GM12874 (cell line): ENCODE data around the gene ADTRP.

Experiments
- TF ChIP-seq, protein P1 (sequence below): IDR thresholded peaks from 2 replicates; pipeline ENCODE4 v1.5.1; 2011; ENCODE audit warnings: low read depth, mild to moderate bottlenecking, control low read depth, low read length, moderate library complexity; ENCODE audit not compliant: insufficient read depth

Gene ADTRP

DNA sequence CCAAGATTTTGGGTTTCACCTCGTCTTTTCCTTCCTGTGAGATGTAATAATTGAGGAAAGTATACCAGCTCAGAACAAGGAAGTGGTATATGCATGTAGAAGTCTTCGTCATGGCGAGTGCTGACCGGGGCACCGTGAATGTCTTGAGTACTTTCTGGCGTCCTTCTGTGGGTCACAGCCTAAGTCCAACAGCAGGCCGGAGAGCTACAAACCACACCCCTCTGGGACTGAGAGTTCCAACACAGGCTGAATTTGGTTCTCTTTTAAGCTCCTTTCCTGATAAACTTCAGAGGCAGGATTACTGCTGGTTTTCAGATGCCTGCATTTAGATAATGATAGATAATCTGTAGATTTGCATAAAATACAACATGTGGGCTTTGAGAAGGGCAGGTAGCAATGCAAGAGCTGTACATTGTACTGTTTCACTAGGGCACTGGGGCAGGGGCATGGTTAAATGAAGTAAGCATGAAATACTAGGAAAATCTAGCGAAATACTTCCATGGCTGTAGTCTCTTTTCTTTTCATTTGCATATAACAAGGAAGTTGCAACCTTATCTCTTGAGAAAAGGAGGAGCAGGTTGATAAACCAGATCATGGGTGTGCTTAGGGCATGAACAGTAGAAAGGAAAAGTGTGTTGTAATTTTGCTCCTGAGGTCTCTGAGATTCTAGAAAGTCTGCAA, at the start of gene ADTRP:
TSS of gene ADTRP (minus strand) at position 156 of the 681 bp plus-strand sequence. CDS start at position 112, 44 bp downstream.
- TF ChIP-seq, protein P1, sequence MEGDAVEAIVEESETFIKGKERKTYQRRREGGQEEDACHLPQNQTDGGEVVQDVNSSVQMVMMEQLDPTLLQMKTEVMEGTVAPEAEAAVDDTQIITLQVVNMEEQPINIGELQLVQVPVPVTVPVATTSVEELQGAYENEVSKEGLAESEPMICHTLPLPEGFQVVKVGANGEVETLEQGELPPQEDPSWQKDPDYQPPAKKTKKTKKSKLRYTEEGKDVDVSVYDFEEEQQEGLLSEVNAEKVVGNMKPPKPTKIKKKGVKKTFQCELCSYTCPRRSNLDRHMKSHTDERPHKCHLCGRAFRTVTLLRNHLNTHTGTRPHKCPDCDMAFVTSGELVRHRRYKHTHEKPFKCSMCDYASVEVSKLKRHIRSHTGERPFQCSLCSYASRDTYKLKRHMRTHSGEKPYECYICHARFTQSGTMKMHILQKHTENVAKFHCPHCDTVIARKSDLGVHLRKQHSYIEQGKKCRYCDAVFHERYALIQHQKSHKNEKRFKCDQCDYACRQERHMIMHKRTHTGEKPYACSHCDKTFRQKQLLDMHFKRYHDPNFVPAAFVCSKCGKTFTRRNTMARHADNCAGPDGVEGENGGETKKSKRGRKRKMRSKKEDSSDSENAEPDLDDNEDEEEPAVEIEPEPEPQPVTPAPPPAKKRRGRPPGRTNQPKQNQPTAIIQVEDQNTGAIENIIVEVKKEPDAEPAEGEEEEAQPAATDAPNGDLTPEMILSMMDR: no peak

DNA sequence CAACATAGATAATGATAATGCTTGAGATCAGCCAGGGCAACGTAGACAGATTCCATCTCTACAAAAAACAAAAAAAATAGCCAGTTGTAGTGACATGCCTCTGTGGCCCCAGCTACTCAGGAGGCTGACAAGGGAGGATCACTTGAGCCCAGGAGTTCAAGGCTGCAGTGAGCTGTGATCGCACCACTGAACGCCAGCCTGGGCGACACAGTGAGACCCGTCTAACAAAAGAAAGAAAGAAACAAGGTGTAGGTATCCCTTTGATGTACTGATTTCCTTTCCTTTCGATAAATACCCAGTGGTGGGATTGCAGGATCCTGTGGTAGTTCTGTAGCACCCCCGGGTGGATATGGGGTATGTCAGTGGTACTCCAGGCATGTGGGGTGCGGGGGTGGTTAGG, 48.2 kb upstream of the ADTRP start:
- TF ChIP-seq, protein P1: no peak

DNA sequence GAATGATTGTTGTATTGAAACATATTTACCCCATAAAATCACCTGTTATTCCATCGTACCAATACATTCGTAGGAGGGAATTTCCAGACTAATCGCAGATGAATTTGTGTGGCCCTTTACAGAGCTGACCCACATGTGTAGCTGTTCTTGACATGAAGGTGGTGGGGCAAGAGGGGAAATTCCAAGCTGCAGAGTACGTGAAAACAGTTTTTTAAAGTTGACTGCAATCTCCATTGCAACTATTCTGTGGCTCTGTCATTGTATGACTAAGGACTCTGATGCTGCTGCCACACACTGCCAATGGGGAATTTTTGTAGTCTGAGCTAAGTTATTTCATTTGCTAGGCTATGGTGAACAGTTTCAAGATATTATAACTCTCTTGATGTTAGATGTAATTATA, 46.4 kb upstream of the ADTRP start:
- TF ChIP-seq, protein P1: no peak

GRCh38 chr6:11822346-11822745, 43.7 kb upstream of the ADTRP start:
- TF ChIP-seq, protein P1: 0 out of 2 replicates have a peak, but pooled peaks have one; percentile 7

DNA sequence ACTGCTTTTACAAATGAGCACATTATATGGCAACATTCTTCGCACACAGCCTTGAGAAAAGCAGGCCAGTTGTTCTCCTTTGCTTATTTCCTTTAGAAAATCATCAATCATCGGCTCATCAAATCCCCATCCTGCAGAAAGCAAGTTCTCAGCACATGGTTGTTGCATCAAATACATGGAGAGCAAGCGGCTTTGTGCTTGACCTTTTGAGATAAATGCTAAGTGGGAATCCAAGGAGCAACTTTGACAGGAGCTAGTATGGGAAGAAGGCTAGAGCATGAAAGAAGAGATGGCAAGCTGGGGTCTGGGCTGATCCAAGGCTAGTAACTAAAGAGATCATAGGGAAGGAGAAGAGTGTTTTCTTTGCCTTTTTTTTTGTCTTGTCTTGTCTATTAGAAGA, 43.2 kb upstream of the ADTRP start:
- TF ChIP-seq, protein P1: no peak

GRCh38 chr6:11820821-11821220, 42.2 kb upstream of the ADTRP start:
- TF ChIP-seq, protein P1: no peak

DNA sequence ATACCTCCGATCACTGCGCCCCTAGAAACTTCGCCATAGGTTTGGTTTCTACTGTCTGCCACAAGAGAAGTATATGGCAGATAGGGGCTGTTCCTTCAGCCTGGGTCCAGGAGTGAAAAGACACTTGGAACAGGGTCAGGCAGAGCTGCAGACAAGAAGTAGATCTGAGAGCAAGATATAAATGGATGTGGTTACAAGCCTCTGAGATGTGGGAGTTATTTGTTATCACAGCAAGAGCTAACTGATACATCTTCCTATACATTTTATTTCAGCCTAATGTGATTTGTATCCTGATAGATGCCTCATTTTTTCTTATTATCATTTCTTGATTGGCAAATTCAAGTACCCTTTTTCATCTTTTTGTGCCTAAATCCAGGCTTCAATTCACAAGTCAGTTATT, 40.9 kb upstream of the ADTRP start:
- TF ChIP-seq, protein P1: no peak
